CD4-positive, alpha-beta memory T cell (primary cell): ENCODE data around the gene LRRC8E. TPM values are rescaled to one million over a fixed set of nuclear protein-coding genes. Genes with fewer than 3 reads are reported as not detected.
"Not testable (repeated sequence)": the region's sequence is repeated elsewhere in the genome, so short reads cannot be mapped to it uniquely, and the experiment has no call there.

Source experiments
- CTCF ChIA-PET: fragments of 350-600 bp; sonication (Branson Sonifier 250); formaldehyde crosslinking; loops from one replicate; lab custom pipeline; 2021; ENCODE audit warnings: inconsistent platforms; ENCODE audit not compliant: partially characterized antibody; lab: Charles Lee
- POLR2A ChIA-PET: fragments of 350-600 bp; sonication (Branson Sonifier 250); formaldehyde crosslinking; loops from one replicate; lab custom pipeline; 2021; ENCODE audit not compliant: partially characterized antibody; lab: Charles Lee
- DNase-seq, 5 donors: peaks; one replicate each; pipeline versions ENCODE4 v3.0.0 to v3.0.0-alpha.2; 2020 to 2022; ENCODE audit warnings: mixed read lengths in 1 of 5
- H3K27ac ChIP-seq: one replicate; pipeline ENCODE4 v1.7.0; 2013; ENCODE audit warnings: low read depth, low read length
- H3K27me3 ChIP-seq: 2 replicates; pipeline ENCODE4 v1.7.0; 2013; ENCODE audit warnings: mild to moderate bottlenecking, low read length, moderate library complexity; ENCODE audit not compliant: insufficient read depth
- H3K36me3 ChIP-seq: 2 replicates; pipeline ENCODE4 v1.7.0; 2013; ENCODE audit warnings: mild to moderate bottlenecking, low read length, moderate library complexity; ENCODE audit not compliant: insufficient read depth
- H3K4me1 ChIP-seq: 2 replicates; pipeline ENCODE4 v1.7.0; 2013; ENCODE audit warnings: mild to moderate bottlenecking, low read length, moderate library complexity; ENCODE audit not compliant: insufficient read depth
- H3K4me3 ChIP-seq, 2 donors: one replicate each; pipeline ENCODE4 v1.7.0; 2013; ENCODE audit warnings: low read length in 2 of 2, mild to moderate bottlenecking in 1 of 2
- H3K9me3 ChIP-seq, 2 donors: one replicate each; pipeline ENCODE4 v1.7.0; 2013; ENCODE audit warnings: low read length in 2 of 2, control low read depth in 1 of 2; ENCODE audit not compliant: control insufficient read depth in 1 of 2
- H3K27ac Mint-ChIP-seq, 7 donors: one replicate each; pipeline ENCODE4 v1.8.0; 2020 to 2021; ENCODE audit warnings: mixed read lengths in 7 of 7, mild to moderate bottlenecking in 6 of 7, inconsistent platforms in 3 of 7, moderate library complexity in 3 of 7
- H3K27me3 Mint-ChIP-seq, 2 donors: one replicate each; pipeline ENCODE4 v1.8.0; 2020 to 2021; ENCODE audit warnings: mixed read lengths in 2 of 2
- H3K36me3 Mint-ChIP-seq, 2 donors: one replicate each; pipeline ENCODE4 v1.8.0; 2020 to 2021; ENCODE audit warnings: mixed read lengths in 2 of 2, inconsistent platforms in 1 of 2, mild to moderate bottlenecking in 1 of 2
- H3K4me1 Mint-ChIP-seq, 4 donors: one replicate each; pipeline ENCODE4 v1.8.0; 2020 to 2021; ENCODE audit warnings: mixed read lengths in 4 of 4, mild to moderate bottlenecking in 1 of 4
- H3K4me3 Mint-ChIP-seq, 8 donors: one replicate each; pipeline ENCODE4 v1.8.0; 2020 to 2021; ENCODE audit warnings: mixed read lengths in 8 of 8, mild to moderate bottlenecking in 7 of 8, moderate library complexity in 6 of 8, inconsistent platforms in 3 of 8
- H3K9me3 Mint-ChIP-seq, 8 donors: one replicate each; pipeline ENCODE4 v1.8.0; 2020 to 2021; ENCODE audit warnings: mixed read lengths in 8 of 8, mild to moderate bottlenecking in 5 of 8, inconsistent platforms in 3 of 8, moderate library complexity in 1 of 8
- intact Hi-C: fragments of 100-400 bp; cut with micrococcal nuclease; formaldehyde crosslinking; loops from one replicate; pipeline ENCODE4 v1.15.1; 2023
- polyA plus RNA-seq, 2 donors: library from polyadenylated mRNA; unstranded; fragments of 300-500 nt; fragmentation: Illumina TruSeq; gene quantifications; one replicate each; pipeline ENCODE4 v1.2.3, GENCODE V29; 2021
- total RNA-seq, 2 experiments: library from RNA; stranded (reverse); gene quantifications; one replicate each; pipeline ENCODE4 v1.2.3, GENCODE V29; 2021

The LRRC8E gene
- total and polyA plus RNA-seq, 4 experiments from 2014 or later, result not detected

- no peak overlapping the region for H3K27ac ChIP-seq
- no peaks in the 10 kb centered on the region for H3K36me3 ChIP-seq
- DNase-seq, result no peak
- H3K4me1 ChIP-seq, result peaks cover 18% of the 10 kb centered on the region
- POLR2A ChIA-PET, result interaction anchor here (1.0 kb wide), 1 partner anchor 13 kb away, joined by 3 read pairs; no protein-coding TSS in a partner anchor
- intact Hi-C loops, result no loop called here
- Mint-ChIP-seq H3K4me1 (peaks cover 3 to 18% (median 6%) of the 10 kb centered on the region in 4 donors), H3K27me3 (no peaks in the 10 kb centered on the region), H3K27ac (no peak overlapping the region), H3K9me3 (no peaks in the 10 kb centered on the region), H3K4me3 (no peak overlapping the region), H3K36me3 (no peaks in the 10 kb centered on the region)
- H3K4me3 ChIP-seq, result no peak overlapping the region
- H3K9me3 ChIP-seq, result no peaks in the 10 kb centered on the region
- CTCF ChIA-PET, result interaction anchor here (1.1 to 2.6 kb wide), 2 partner anchors 12 to 146 kb away, joined by 4 to 15 read pairs; no protein-coding TSS in a partner anchor
- peaks cover 7% of the 10 kb centered on the region for H3K27me3 ChIP-seq
Observed at GRCh38 chr19:7856679-7857663, 31.3 kb upstream of the LRRC8E start.

GRCh38 chr19:7857727-7858108 lies 30.6 kb upstream of the LRRC8E start:
- Histone ChIP-seq H3K4me3 (no peak overlapping the region), H3K4me1 (peaks cover 22% of the 10 kb centered on the region), H3K27ac (no peak overlapping the region), H3K27me3 (peaks cover 7% of the 10 kb centered on the region), H3K9me3 (no peaks in the 10 kb centered on the region), H3K36me3 (no peaks in the 10 kb centered on the region)
- POLR2A ChIA-PET, result interaction anchor here (1.0 kb wide), 1 partner anchor 12 kb away, joined by 3 read pairs; no protein-coding TSS in a partner anchor
- Mint-ChIP-seq H3K27ac (no peak overlapping the region), H3K4me3 (no peak overlapping the region), H3K4me1 (peaks cover 3 to 17% (median 6%) of the 10 kb centered on the region in 4 donors), H3K27me3 (no peaks in the 10 kb centered on the region), H3K36me3 (no peaks in the 10 kb centered on the region), H3K9me3 (no peaks in the 10 kb centered on the region)
- no peak for DNase-seq
- CTCF ChIA-PET, result interaction anchor here (1.1 to 2.6 kb wide), 3 partner anchors 11 to 145 kb away, joined by 3 to 15 read pairs (median 4); partner anchors contain the start of gene MAP2K7
- intact Hi-C loops, result no loop called here

- H3K4me1 ChIP-seq, result peaks cover 17% of the 10 kb centered on the region
- ChIA-PET CTCF (interaction anchor here (1.1 to 2.6 kb wide), 4 partner anchors 9 to 145 kb away, joined by 3 to 15 read pairs (median 4); partner anchors contain the start of gene MAP2K7), POLR2A (interaction anchor here (0.6 kb wide), 1 partner anchor 11 kb away, joined by 4 read pairs; no protein-coding TSS in a partner anchor)
- H3K9me3 ChIP-seq, result no peaks in the 10 kb centered on the region
- Mint-ChIP-seq H3K36me3 (no peaks in the 10 kb centered on the region), H3K4me1 (peaks cover 0 to 12% (median 2%) of the 10 kb centered on the region in 4 donors), H3K27ac (no peak overlapping the region), H3K4me3 (no peak overlapping the region), H3K9me3 (no peaks in the 10 kb centered on the region), H3K27me3 (no peaks in the 10 kb centered on the region)
- intact Hi-C loops, result no loop called here
- peaks cover 7% of the 10 kb centered on the region for H3K27me3 ChIP-seq
- no peak for DNase-seq
- H3K4me3 ChIP-seq, result no peak overlapping the region
- H3K27ac ChIP-seq, result no peak overlapping the region
- no peaks in the 10 kb centered on the region for H3K36me3 ChIP-seq
Observed at GRCh38 chr19:7858109-7858770, 30.1 kb upstream of the LRRC8E start.

DNA sequence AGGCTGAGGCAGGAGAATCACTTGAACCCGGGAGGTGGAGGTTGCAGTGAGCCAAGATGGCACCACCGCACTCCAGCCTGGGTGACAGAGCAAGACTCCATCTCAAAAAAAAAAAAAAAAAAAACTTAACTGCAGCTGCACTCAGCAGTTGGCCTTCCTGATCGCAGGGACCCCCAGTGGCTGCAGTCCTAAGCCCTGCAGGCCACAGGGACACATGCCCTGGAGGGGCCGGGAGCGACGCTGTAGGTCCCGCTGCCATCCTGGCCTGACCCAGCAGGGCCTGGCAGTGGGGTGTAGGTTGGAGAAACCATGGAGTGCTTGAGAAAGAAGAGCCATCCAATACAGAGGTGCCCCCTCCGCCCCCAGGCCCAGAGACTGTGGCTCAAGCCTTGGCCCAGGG lies 29.2 kb upstream of the LRRC8E start:
- intact Hi-C loops, H3K4me3 ChIP-seq, H3K27ac ChIP-seq, H3K36me3 Mint-ChIP-seq, H3K9me3 Mint-ChIP-seq, H3K9me3 ChIP-seq, H3K4me1 Mint-ChIP-seq, H3K4me3 Mint-ChIP-seq, H3K27me3 Mint-ChIP-seq, H3K27me3 ChIP-seq, H3K36me3 ChIP-seq, DNase-seq, H3K27ac Mint-ChIP-seq: not testable (repeated sequence)
- H3K4me1 ChIP-seq, result peaks cover 14% of the 10 kb centered on the region
- ChIA-PET CTCF (interaction anchor here (1.0 to 2.6 kb wide), 3 partner anchors 10 to 143 kb away, joined by 3 to 15 read pairs (median 3); no protein-coding TSS in a partner anchor), POLR2A (interaction anchor here (0.6 kb wide), 1 partner anchor 10 kb away, joined by 4 read pairs; no protein-coding TSS in a partner anchor)

DNA sequence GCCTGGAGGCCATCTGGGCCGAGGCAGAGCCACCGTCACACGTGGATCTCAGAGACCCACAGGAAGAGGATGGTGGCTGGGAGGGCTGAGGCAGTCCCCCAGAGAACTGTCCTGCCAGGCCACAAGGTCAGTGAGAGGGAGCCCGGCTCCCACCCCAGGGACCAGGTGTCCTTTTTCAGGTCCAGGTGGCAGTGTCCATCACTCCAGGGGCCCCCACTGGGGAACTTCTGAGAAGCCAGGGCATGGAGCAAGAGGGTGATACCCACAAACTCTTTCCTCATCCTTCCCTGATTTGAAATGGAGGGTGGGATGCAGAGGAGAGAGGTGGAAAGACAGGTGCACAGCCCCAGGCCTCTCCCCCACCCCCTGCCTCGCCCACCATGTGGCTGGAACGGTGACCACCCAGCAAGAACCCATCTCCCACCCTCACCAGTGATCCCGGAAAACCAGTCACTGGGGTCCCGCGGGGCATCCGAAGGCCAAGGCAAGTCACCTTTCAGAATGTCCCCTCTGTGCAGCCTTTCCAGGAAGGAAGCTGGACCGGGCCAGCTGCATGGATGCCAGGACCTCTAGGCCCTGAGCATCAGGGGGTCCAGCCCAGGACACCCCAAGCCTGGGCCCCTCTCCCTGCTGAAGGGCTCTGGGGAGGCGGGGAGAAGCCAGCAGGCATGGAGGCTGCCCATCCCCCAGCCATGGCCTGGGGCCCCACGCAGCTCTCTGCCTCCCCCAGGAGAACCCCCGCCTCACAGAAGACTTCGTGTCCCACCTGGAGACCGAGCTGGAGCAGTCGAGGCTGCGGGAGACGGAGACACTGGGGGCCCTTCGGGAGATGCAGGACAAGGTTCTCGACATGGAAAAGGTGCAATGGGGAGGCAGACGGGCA lies 28.2 kb upstream of the LRRC8E start:
- no peaks in the 10 kb centered on the region for H3K36me3 Mint-ChIP-seq

More for the DNA sequence above, 28.2 kb upstream of the LRRC8E start:
- Histone ChIP-seq H3K36me3 (no peaks in the 10 kb centered on the region), H3K27me3 (peaks cover 7% of the 10 kb centered on the region), H3K27ac (no peak overlapping the region), H3K4me3 (no peak overlapping the region), H3K4me1 (peaks cover 19% of the 10 kb centered on the region), H3K9me3 (no peaks in the 10 kb centered on the region)
- Mint-ChIP-seq H3K4me1 (peaks cover 3 to 13% (median 7%) of the 10 kb centered on the region in 4 donors), H3K9me3 (no peaks in the 10 kb centered on the region), H3K27me3 (no peaks in the 10 kb centered on the region), H3K27ac (no peak overlapping the region), H3K4me3 (no peak overlapping the region)
- ChIA-PET POLR2A (interaction anchor here (1.7 kb wide), 1 partner anchor 9 kb away, joined by 5 read pairs; no protein-coding TSS in a partner anchor), CTCF (interaction anchor here (1.0 to 1.9 kb wide), 3 partner anchors 7 to 142 kb away, joined by 3 to 9 read pairs (median 4); no protein-coding TSS in a partner anchor)
- intact Hi-C loops, result no loop called here
- DNase-seq, result no peak
